Skeletal muscle satellite cell (primary cell): ENCODE results near the gene SRXN1.

Experiments
- H3K27me3 ChIP-seq: 2 replicates; pipeline ENCODE4 v1.7.0; 2013; ENCODE audit warnings: low read length; ENCODE audit not compliant: control insufficient read depth, insufficient read depth
- H3K36me3 ChIP-seq: 2 replicates; pipeline ENCODE4 v1.7.0; 2013; ENCODE audit warnings: mild to moderate bottlenecking, control low read depth, low read length; ENCODE audit not compliant: insufficient read depth
- H3K4me1 ChIP-seq: 2 replicates; pipeline ENCODE4 v1.7.0; 2013; ENCODE audit warnings: low read length; ENCODE audit not compliant: control insufficient read depth, insufficient read depth
- H3K4me2 ChIP-seq: 2 replicates; pipeline ENCODE4 v1.7.0; 2013; ENCODE audit warnings: mild to moderate bottlenecking, low read length
- H3K4me3 ChIP-seq: 2 replicates; pipeline ENCODE4 v1.7.0; 2013; ENCODE audit warnings: low read length
- H3K9ac ChIP-seq: 2 replicates; pipeline ENCODE4 v1.7.0; 2013; ENCODE audit warnings: mild to moderate bottlenecking, low read depth, low read length, moderate library complexity
- H3K9me3 ChIP-seq: replicated peaks from 2 replicates; pipeline ENCODE4 v1.7.0; 2013; ENCODE audit warnings: mild to moderate bottlenecking, control low read depth, low read length

SRXN1 gene

GRCh38 chr20:641516-641875, 11.5 kb downstream of the SRXN1 start:
- H3K9ac ChIP-seq = no peak overlapping the region
- H3K4me3 ChIP-seq = no peak overlapping the region
- H3K4me1 ChIP-seq = no peaks in the 10 kb centered on the region
- no peaks in the 10 kb centered on the region for H3K9me3 ChIP-seq
- no peak overlapping the region for H3K4me2 ChIP-seq
- peaks cover 6% of the 10 kb centered on the region for H3K36me3 ChIP-seq
- peaks cover 31% of the 10 kb centered on the region for H3K27me3 ChIP-seq

DNA sequence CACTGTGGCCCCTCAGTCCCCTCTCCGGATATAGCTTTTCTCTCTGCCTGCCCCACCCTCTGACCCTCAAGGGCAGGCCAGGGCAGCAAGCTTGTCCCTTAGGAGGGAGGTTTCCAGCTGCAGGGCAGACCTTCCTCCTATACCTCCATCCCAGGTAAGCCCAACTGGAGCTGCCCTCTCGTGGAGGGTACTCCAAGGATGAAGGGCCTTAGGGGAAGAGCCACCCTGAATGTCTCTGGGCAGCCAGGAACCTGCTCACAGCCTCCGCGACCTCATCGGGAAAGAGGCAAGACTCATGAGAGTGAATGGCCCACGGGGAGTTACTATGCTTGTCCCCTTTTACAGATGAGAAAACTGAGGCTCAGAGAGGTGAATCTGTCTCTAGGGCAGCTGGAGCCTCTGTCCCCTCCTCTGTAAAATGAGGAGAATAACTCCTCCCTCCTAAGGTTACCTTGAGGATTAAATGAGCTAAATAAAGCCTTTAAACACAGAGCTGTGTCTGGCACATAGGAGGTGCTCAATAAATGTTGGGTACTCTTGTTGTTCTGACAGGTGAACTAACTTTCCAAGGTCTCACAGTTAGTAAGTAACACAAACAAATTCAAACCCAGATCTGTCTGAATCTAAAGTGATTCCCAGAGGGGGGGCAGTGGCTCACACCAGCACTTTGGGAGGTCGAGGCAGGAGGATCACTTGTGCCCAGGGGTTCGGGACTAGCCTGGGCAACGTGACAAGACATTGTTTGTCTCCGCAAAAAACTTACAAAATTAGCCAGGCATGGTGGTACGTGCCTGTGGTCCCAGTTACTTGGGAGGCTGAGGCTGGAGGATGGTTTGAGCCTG, 12.1 kb downstream of the SRXN1 start:
- H3K27me3 ChIP-seq = peaks cover 37% of the 10 kb centered on the region
- no peak overlapping the region for H3K9ac ChIP-seq
- no peak overlapping the region for H3K4me3 ChIP-seq
- H3K36me3 ChIP-seq = peaks cover 2% of the 10 kb centered on the region
- no peaks in the 10 kb centered on the region for H3K4me1 ChIP-seq
- H3K4me2 ChIP-seq = no peak overlapping the region
- H3K9me3 ChIP-seq = no peaks in the 10 kb centered on the region

GRCh38 chr20:638579-638978, 14.4 kb downstream of the SRXN1 start:
- Histone ChIP-seq H3K4me3 (no peak overlapping the region), H3K4me2 (no peak overlapping the region), H3K27me3 (peaks cover 60% of the 10 kb centered on the region), H3K4me1 (no peaks in the 10 kb centered on the region), H3K36me3 (no peaks in the 10 kb centered on the region), H3K9ac (no peak overlapping the region), H3K9me3 (no peaks in the 10 kb centered on the region)

DNA sequence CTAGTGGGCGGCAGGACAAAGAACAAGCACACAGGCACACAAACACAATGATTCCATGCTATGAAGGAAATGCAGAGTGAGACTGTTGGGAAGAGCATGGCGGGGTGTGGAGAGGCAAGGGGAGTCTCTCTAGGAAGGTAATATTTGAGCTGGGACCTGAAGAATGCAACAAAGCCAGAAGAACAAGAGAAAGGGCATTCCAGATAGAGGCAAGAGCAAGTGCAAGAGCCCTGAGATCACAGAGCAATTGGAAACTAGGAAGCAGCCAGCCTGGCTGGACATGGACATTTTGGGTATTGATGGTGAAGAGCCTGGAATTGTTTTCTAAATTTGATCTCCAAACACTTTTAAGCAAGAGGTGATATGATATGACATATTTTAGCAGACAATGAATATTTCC, 15.4 kb downstream of the SRXN1 start:
- H3K9ac ChIP-seq = no peak overlapping the region
- H3K9me3 ChIP-seq = no peaks in the 10 kb centered on the region
- H3K36me3 ChIP-seq = no peaks in the 10 kb centered on the region
- no peaks in the 10 kb centered on the region for H3K4me1 ChIP-seq
- H3K4me2 ChIP-seq = no peak overlapping the region
- H3K4me3 ChIP-seq = no peak overlapping the region
- H3K27me3 ChIP-seq = peaks cover 56% of the 10 kb centered on the region

GRCh38 chr20:635893-636338, 17.1 kb downstream of the SRXN1 start:
- Histone ChIP-seq H3K9ac (no peak overlapping the region), H3K4me3 (no peak overlapping the region), H3K4me1 (no peaks in the 10 kb centered on the region), H3K4me2 (no peak overlapping the region), H3K36me3 (no peaks in the 10 kb centered on the region), H3K27me3 (peaks cover 54% of the 10 kb centered on the region), H3K9me3 (no peaks in the 10 kb centered on the region)

DNA sequence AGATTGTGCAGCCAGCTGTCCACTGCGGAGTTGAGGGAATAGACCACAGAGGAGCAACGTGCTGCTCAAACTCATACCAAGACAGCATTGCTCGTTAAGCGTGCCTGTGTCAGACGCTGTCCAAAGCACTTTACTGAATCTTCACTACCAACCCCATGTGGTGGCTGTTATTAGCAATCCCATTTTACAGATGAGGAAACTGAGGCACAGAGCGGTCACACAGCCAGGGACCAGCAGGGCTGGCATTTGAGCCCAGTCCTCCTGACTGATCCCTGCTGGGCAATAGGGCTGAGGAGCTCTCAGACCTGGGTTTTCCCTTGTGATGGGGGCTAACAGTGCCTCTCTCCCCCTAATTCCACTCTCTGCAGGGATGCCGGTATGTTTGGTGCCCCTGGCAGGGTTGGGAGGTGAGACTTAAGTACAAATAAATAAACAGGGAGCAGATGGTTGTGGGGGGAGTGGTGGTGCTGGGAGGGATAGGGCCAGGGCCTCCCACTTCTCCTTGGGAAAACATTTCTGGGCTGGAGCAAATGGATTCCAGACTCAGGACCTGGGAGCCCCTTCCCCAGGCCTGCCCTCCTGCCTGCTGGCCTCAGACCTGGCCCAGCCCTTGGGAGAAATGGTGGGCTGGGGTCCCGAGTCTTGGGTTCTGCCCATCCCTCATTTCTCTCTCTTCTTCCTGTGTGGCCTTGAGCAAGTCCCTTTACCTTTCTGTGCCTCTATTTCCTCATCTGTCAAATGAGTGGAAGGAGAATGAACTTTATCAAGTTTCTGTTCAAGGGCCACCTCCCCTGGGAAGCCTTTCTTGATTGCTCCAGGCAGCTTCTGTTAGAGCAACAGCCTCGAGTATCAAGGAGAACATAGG, 17.7 kb downstream of the SRXN1 start:
- Histone ChIP-seq H3K4me3 (no peak overlapping the region), H3K4me1 (no peaks in the 10 kb centered on the region), H3K36me3 (no peaks in the 10 kb centered on the region), H3K4me2 (no peak overlapping the region), H3K27me3 (peaks cover 48% of the 10 kb centered on the region), H3K9ac (no peak overlapping the region), H3K9me3 (no peaks in the 10 kb centered on the region)

GRCh38 chr20:634148-634925, 18.7 kb downstream of the SRXN1 start:
- Histone ChIP-seq H3K4me2 (no peak overlapping the region), H3K27me3 (peaks cover 48% of the 10 kb centered on the region), H3K4me1 (no peaks in the 10 kb centered on the region), H3K4me3 (no peak overlapping the region), H3K9me3 (no peaks in the 10 kb centered on the region), H3K36me3 (no peaks in the 10 kb centered on the region), H3K9ac (no peak overlapping the region)

- Histone ChIP-seq H3K4me1 (no peaks in the 10 kb centered on the region), H3K4me2 (no peak overlapping the region), H3K36me3 (no peaks in the 10 kb centered on the region), H3K27me3 (peaks cover 46% of the 10 kb centered on the region), H3K9ac (no peak overlapping the region), H3K4me3 (no peak overlapping the region), H3K9me3 (no peaks in the 10 kb centered on the region)
Measured at GRCh38 chr20:631101-631500, 21.9 kb downstream of the SRXN1 start.

GRCh38 chr20:626579-626978, 26.4 kb downstream of the SRXN1 start:
- Histone ChIP-seq H3K4me3 (no peak overlapping the region), H3K4me2 (no peak overlapping the region), H3K36me3 (no peaks in the 10 kb centered on the region), H3K27me3 (peaks cover 50% of the 10 kb centered on the region), H3K9me3 (no peaks in the 10 kb centered on the region), H3K4me1 (no peaks in the 10 kb centered on the region), H3K9ac (no peak overlapping the region)

- H3K4me2 ChIP-seq = no peak overlapping the region
- H3K36me3 ChIP-seq = no peaks in the 10 kb centered on the region
- H3K4me1 ChIP-seq = no peaks in the 10 kb centered on the region
- no peak overlapping the region for H3K9ac ChIP-seq
- H3K9me3 ChIP-seq = no peaks in the 10 kb centered on the region
- H3K27me3 ChIP-seq = peaks cover 61% of the 10 kb centered on the region
- H3K4me3 ChIP-seq = no peak overlapping the region
Measured at GRCh38 chr20:625360-625932, 27.6 kb downstream of the SRXN1 start.

DNA sequence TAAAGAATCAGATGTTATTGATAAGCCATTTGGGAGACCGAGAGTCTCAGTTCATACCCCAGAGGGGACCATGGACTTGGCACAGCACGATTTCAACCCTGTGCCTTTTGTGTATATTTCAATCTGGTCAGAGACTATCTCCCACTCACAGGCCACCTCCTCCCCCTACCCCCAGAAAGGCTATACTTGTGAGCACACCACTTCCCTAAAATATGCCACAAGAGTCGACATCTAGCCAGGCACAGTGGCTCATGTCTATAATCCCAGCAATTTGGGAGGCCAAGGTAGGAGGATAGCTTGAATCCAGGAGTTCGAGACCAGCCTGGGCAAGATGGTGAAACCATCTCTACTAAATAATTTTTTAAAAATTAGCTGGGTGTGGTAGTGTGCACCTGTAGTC, 29.3 kb downstream of the SRXN1 start:
- Histone ChIP-seq H3K4me2 (no peak overlapping the region), H3K4me1 (no peaks in the 10 kb centered on the region), H3K9ac (no peak overlapping the region), H3K4me3 (no peak overlapping the region), H3K27me3 (peaks cover 63% of the 10 kb centered on the region), H3K9me3 (no peaks in the 10 kb centered on the region), H3K36me3 (no peaks in the 10 kb centered on the region)
